ENCODE measurements around the gene COL18A1. TPM values are rescaled to one million over a fixed set of nuclear protein-coding genes. Genes with fewer than 3 reads are reported as not detected.

COL18A1 gene
- total and polyA plus RNA-seq, 7 donors: 4.4 to 197 (median 39.7) TPM

GRCh38 chr21:45465105-45465504 lies 60.1 kb downstream of the COL18A1 start:
- intact Hi-C loops (cut with DNase I): no loop called here
- TF ChIP-seq CTCF (IDR thresholded peaks at IDR 0.05): no peak
- no peak for TF ChIP-seq EP300 (IDR thresholded peaks at IDR 0.05)
- no peak for TF ChIP-seq POLR2A (IDR thresholded peaks at IDR 0.05)
- TF ChIP-seq POLR2AphosphoS5 (IDR thresholded peaks at IDR 0.05): no peak
- H3K36me3 ChIP-seq: peaks cover 0 to 8% (median 2%) of the 10 kb centered on the region in 4 donors
- DNase-seq: peak; percentile 57
- no peak overlapping the region for H3K4me3 ChIP-seq
- no peaks in the 10 kb centered on the region for H3K27me3 ChIP-seq
- 13 to 39% methylated on average over 16 of the region's 16 CpGs for WGBS, 2 donors
- peaks cover 0 to 27% (median 18%) of the 10 kb centered on the region in 4 donors for H3K4me1 ChIP-seq
- peak overlapping the region in 2 of 4 donors; percentile 3 to 26 for H3K27ac ChIP-seq
- H3K9me3 ChIP-seq: peaks cover 0 to 3% (median 0%) of the 10 kb centered on the region in 4 donors

- Histone ChIP-seq H3K27me3 (no peaks in the 10 kb centered on the region), H3K9me3 (peaks cover 0 to 3% (median 0%) of the 10 kb centered on the region in 4 donors), H3K4me1 (peaks cover 0 to 25% (median 15%) of the 10 kb centered on the region in 4 donors), H3K4me3 (no peak overlapping the region), H3K36me3 (peaks cover 0 to 8% (median 2%) of the 10 kb centered on the region in 4 donors), H3K27ac (peak overlapping the region in 2 of 4 donors; percentile 3 to 26)
- DNase-seq: peak; percentile 62
- 80 to 90% methylated on average over 27 of the region's 27 CpGs for WGBS, 2 donors
- TF ChIP-seq POLR2A (IDR thresholded peaks at IDR 0.05) (no peak), POLR2AphosphoS5 (IDR thresholded peaks at IDR 0.05) (no peak), CTCF (IDR thresholded peaks at IDR 0.05) (no peak), EP300 (IDR thresholded peaks at IDR 0.05) (no peak)
- intact Hi-C loops (cut with DNase I): no loop called here
Measured at GRCh38 chr21:45465611-45466329, 60.8 kb downstream of the COL18A1 start.

GRCh38 chr21:45466330-45467220 lies 61.6 kb downstream of the COL18A1 start:
- Histone ChIP-seq H3K9me3 (peaks cover 0 to 2% (median 0%) of the 10 kb centered on the region in 4 donors), H3K4me3 (no peak overlapping the region), H3K36me3 (peaks cover 0 to 8% (median 2%) of the 10 kb centered on the region in 4 donors), H3K4me1 (peaks cover 0 to 29% (median 19%) of the 10 kb centered on the region in 4 donors), H3K27me3 (no peaks in the 10 kb centered on the region), H3K27ac (peak overlapping the region in 3 of 4 donors; percentile 7 to 56 (median 26))
- intact Hi-C loops (cut with DNase I): no loop called here
- WGBS, 2 donors: 85 to 90% methylated on average over 30 of the region's 30 CpGs
- TF ChIP-seq EP300 (IDR thresholded peaks at IDR 0.05) (no peak), POLR2AphosphoS5 (IDR thresholded peaks at IDR 0.05) (no peak), POLR2A (IDR thresholded peaks at IDR 0.05) (no peak), CTCF (IDR thresholded peaks at IDR 0.05) (no peak)
- peak; percentile 32 for DNase-seq

GRCh38 chr21:45467221-45467779 lies 62.3 kb downstream of the COL18A1 start:
- Histone ChIP-seq H3K4me3 (no peak overlapping the region), H3K36me3 (peaks cover 0 to 8% (median 2%) of the 10 kb centered on the region in 4 donors), H3K4me1 (peaks cover 0 to 36% (median 26%) of the 10 kb centered on the region in 4 donors), H3K27me3 (no peaks in the 10 kb centered on the region), H3K9me3 (no peaks in the 10 kb centered on the region), H3K27ac (peak overlapping the region in 3 of 4 donors; percentile 7 to 56 (median 19))
- TF ChIP-seq EP300 (IDR thresholded peaks at IDR 0.05) (no peak), CTCF (IDR thresholded peaks at IDR 0.05) (no peak), POLR2AphosphoS5 (IDR thresholded peaks at IDR 0.05) (no peak), POLR2A (IDR thresholded peaks at IDR 0.05) (no peak)
- no peak for DNase-seq
- intact Hi-C loops (cut with DNase I): no loop called here
- 78 to 89% methylated on average over 25 of the region's 25 CpGs for WGBS, 2 donors

Data from sigmoid colon (tissue), 7 donors.